Ovary (tissue), 9 donors: ENCODE results near the gene CCDC178. TPM values are rescaled to one million over a fixed set of nuclear protein-coding genes. Genes with fewer than 3 reads are reported as not detected.

Experiments used
- DNase-seq, 5 donors: peaks; one replicate each; pipeline ENCODE4 v3.0.0-alpha.2; 2019 to 2020
- H3K27ac ChIP-seq, 2 donors: fragments of 200-600 bp; one replicate each; pipeline versions ENCODE4 v1.5.1 to v1.8.0; 2019 to 2022
- H3K27me3 ChIP-seq: fragments of 200-600 bp; one replicate; pipeline ENCODE4 v1.8.0; 2022
- H3K36me3 ChIP-seq: fragments of 200-600 bp; sonication (generic); one replicate; pipeline ENCODE4 v1.5.1; 2019
- H3K4me1 ChIP-seq: one replicate; pipeline ENCODE4 v1.8.1; 2013; ENCODE audit warnings: mild to moderate bottlenecking, moderate library complexity; ENCODE audit not compliant: insufficient read depth
- H3K4me3 ChIP-seq: fragments of 200-600 bp; sonication (generic); one replicate; pipeline ENCODE4 v1.5.1; 2017
- H3K9me3 ChIP-seq, 2 donors: fragments of 200-600 bp in 1 of 2; sonication (generic) in 1 of 2; one replicate each; pipeline versions ENCODE4 v1.5.1 to v1.8.1; 2013 to 2019; ENCODE audit warnings: mild to moderate bottlenecking in 1 of 2, moderate library complexity in 1 of 2
- EP300 ChIP-seq: sonication (generic); formaldehyde crosslinking; IDR thresholded peaks from one replicate; pipeline ENCODE4 v1.6.1; 2017; ENCODE audit warnings: antibody characterized with exemption
- POLR2A ChIP-seq: fragments of 450-650 bp; IDR thresholded peaks from one replicate; pipeline ENCODE4 v1.6.1; 2017; ENCODE audit warnings: antibody characterized with exemption, mild to moderate bottlenecking, moderate library complexity
- WGBS, 3 donors: extraction: QIAGEN DNeasy Blood & Tissue Kit in 1 of 3; methylation state at CpG; one replicate each; pipeline versions ENCODE4 v1.1.5 to v1.1.7; 2013 to 2017; 5-methylcytosine and 5-hydroxymethylcytosine counted together
- intact Hi-C, 4 donors: fragments of 100-400 bp; cut with DNase I; formaldehyde crosslinking; loops; one replicate each; pipeline versions ENCODE4 v1.11.0 to v1.15.1; 2022 to 2023
- polyA plus RNA-seq, 2 donors: library from polyadenylated mRNA; stranded (reverse); fragments of 200-250 nt in 1 of 2; fragments of 350-450 nt in 1 of 2; fragmentation: Illumina TruSeq in 1 of 2; extraction: RNeasy Lipid Tissue Mini Kit (QIAGEN cat#74804) in 1 of 2; gene quantifications; one replicate each; pipeline ENCODE4 v1.2.3, GENCODE V29; 2013 to 2014
- total RNA-seq, 7 donors: library from RNA; depleted of rRNA in 2 of 7; stranded (reverse); fragments of >200 nt in 2 of 7; fragmentation: NEBNext Ultra II Directional in 3 of 7; extraction: Animal tissue kit (Norgen Biotek cat#: 25700) in 3 of 7; gene quantifications; one replicate each; pipeline versions ENCODE4 v1.1.0 to v1.2.4, GENCODE V29; 2016 to 2023
- TF ChIP-seq, protein P1 (sequence below), 3 donors: fragments of 450-650 bp in 2 of 3; fragments of 200-600 bp in 1 of 3; IDR thresholded peaks; one replicate each; pipeline versions ENCODE4 v1.5.1 to v1.8.0; 2016 to 2022; ENCODE audit warnings: antibody characterized with exemption in 3 of 3, mild to moderate bottlenecking in 1 of 3
- donor health status: DM: no; HTN: no; CAD: no; lungs with moderate emphysema.
- donor health status: DM: no; HTN: no; CAD: no.
- donor health status: Bipolar disorder and iron deficiency.
- donor health status: DM: yes; HTN: yes; CAD: no.
- donor health status: DM: no; HTN: no; CAD: no.
- donor health status: DM: yes; HTN: yes; CAD: no.

The CCDC178 gene
- total and polyA plus RNA-seq, 9 donors = 2.4 to 11.8 (median 5.1) TPM

DNA sequence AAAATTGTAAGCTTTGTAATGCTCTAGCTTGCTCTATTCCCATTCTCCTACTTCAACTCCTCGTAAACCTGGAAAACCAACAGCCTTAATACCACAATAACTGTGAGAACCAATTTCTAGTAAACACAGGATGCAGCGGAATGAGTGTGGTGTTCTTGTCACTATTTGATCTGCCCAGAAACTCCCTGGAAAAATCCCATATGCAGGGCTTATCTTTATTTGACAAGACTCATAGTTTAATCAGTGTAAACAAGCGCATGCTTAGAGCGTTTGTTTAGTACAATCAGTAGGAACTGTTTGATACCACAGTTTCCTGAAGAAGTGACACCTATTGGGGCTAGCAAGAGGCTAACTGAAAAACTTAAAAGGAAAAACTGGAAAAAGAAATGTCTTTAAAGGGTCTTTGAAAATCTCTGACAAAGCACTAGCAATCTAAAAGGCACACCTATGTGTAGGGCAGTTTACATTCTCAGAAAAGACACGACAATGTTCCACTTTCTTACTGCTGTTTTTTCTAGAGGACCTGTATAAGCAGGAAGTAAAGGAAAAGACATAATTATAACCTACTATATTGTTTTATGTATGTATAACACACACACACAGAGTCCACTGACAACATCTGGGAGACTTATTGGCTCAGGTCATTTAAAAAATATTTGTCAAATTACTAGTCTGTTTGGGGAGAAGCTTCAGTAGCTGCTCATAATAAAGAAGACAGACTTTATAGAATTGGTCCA lies 426.3 kb downstream of the CCDC178 start:
- DNase-seq = no peak
- TF ChIP-seq EP300 = no peak
- TF ChIP-seq, protein P1, sequence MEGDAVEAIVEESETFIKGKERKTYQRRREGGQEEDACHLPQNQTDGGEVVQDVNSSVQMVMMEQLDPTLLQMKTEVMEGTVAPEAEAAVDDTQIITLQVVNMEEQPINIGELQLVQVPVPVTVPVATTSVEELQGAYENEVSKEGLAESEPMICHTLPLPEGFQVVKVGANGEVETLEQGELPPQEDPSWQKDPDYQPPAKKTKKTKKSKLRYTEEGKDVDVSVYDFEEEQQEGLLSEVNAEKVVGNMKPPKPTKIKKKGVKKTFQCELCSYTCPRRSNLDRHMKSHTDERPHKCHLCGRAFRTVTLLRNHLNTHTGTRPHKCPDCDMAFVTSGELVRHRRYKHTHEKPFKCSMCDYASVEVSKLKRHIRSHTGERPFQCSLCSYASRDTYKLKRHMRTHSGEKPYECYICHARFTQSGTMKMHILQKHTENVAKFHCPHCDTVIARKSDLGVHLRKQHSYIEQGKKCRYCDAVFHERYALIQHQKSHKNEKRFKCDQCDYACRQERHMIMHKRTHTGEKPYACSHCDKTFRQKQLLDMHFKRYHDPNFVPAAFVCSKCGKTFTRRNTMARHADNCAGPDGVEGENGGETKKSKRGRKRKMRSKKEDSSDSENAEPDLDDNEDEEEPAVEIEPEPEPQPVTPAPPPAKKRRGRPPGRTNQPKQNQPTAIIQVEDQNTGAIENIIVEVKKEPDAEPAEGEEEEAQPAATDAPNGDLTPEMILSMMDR (IDR thresholded peaks at IDR 0.05) = no peak
- no peak for TF ChIP-seq POLR2A
- intact Hi-C loops = no loop called here
- H3K27me3 ChIP-seq = no peaks in the 10 kb centered on the region
- no peaks in the 10 kb centered on the region for H3K9me3 ChIP-seq
- H3K4me1 ChIP-seq = no peaks in the 10 kb centered on the region
- no peaks in the 10 kb centered on the region for H3K36me3 ChIP-seq
- no peak overlapping the region for H3K4me3 ChIP-seq
- WGBS, 3 donors = 17 to 41% (median 21%) methylated on average over 5 of the region's 5 CpGs
- no peak overlapping the region for H3K27ac ChIP-seq

DNA sequence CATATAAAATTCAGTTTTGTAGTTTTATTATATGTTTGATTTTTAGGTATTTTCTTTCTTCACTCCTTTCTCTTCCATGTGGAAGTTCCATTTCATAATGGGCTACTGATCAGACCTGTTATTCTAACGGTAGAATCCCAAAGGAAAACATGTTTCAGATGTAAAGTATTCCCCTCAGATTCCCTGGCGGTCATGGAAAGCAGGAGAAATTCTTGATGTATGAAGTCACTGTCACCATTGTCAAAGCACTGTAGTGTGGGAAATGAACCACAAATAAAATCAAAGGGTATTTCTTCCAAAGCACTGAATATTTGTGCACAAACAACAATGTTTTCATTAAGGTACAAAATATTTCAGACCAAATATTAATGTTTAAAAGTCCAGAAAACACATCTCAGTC lies 430.4 kb downstream of the CCDC178 start:
- Histone ChIP-seq H3K9me3 (no peaks in the 10 kb centered on the region), H3K4me3 (no peak overlapping the region), H3K27ac (no peak overlapping the region), H3K27me3 (no peaks in the 10 kb centered on the region), H3K4me1 (no peaks in the 10 kb centered on the region), H3K36me3 (no peaks in the 10 kb centered on the region)
- no peak for DNase-seq
- WGBS, 3 donors = 51 to 71% (median 56%) methylated on average over 2 of the region's 2 CpGs
- intact Hi-C loops = no loop called here
- no peak for TF ChIP-seq POLR2A
- TF ChIP-seq, protein P1 (IDR thresholded peaks at IDR 0.05) = no peak
- no peak for TF ChIP-seq EP300

DNA sequence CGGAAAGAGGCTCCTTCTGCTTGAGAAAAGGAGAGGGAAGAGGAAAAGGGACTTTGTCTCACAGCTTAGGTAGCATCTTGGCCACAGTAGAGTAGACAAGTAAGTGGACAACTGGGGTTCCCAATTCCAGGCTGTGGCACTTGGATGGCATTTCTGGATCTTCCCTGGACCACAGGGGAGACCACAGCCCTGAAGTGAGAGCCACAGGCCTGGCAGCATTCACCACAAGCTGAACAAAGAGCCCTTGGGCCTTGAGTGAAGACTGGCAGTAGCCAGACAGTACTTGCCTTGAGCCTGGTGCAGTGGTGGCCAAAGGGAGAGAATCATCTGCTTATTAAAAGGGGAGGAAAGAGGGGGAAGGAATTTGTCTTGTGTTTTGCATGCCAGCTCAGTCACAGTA lies 441.6 kb downstream of the CCDC178 start:
- no peaks in the 10 kb centered on the region for H3K4me1 ChIP-seq
- H3K4me3 ChIP-seq = no peak overlapping the region
- no peak overlapping the region for H3K27ac ChIP-seq
- intact Hi-C loops = no loop called here
- DNase-seq = no peak
- 89 to 97% (median 94%) methylated on average over 1 of the region's 1 CpG for WGBS, 3 donors
- no peaks in the 10 kb centered on the region for H3K27me3 ChIP-seq
- peaks cover 0 to 3% of the 10 kb centered on the region in 2 donors for H3K9me3 ChIP-seq
- TF ChIP-seq POLR2A = no peak
- no peak for TF ChIP-seq EP300
- TF ChIP-seq, protein P1 (IDR thresholded peaks at IDR 0.05) = no peak
- no peaks in the 10 kb centered on the region for H3K36me3 ChIP-seq

DNA sequence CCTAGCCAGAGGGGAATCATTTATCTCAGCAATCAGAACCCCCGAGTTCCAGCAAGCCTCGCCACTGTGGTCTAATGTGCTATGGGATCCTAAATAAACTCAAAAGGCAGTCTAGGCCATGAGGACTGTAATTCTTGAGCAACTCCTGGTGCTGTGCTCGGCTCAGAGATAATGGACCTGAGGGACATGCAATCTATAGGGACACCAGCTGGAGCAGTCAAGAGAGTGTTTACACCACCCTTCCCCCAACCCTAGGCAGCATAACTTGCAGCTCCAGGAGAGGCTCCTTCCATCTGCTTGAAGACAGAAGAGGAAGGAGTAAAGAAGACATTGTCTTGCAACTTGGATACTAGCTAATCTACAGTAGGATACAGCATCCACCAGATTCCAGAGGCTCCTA lies 442.2 kb downstream of the CCDC178 start:
- TF ChIP-seq POLR2A = no peak
- TF ChIP-seq, protein P1 (IDR thresholded peaks at IDR 0.05) = no peak
- TF ChIP-seq EP300 = no peak
- DNase-seq = no peak
- intact Hi-C loops = no loop called here
- H3K9me3 ChIP-seq = peaks cover 0 to 3% of the 10 kb centered on the region in 2 donors
- no peaks in the 10 kb centered on the region for H3K36me3 ChIP-seq
- no peaks in the 10 kb centered on the region for H3K27me3 ChIP-seq
- no peaks in the 10 kb centered on the region for H3K4me1 ChIP-seq
- H3K27ac ChIP-seq = no peak overlapping the region
- H3K4me3 ChIP-seq = no peak overlapping the region
- WGBS, 3 donors = 80 to 86% (median 81%) methylated on average over 3 of the region's 3 CpGs
